A673 (cell line): Measurements from ENCODE around the gene PCYT1B.

Source experiments
- CTCF ChIP-seq: fragments of 300-800, 200-600 bp; sonication (generic); conservative IDR thresholded peaks from 2 replicates; pipeline ENCODE4 v1.5.1; 2017; ENCODE audit warnings: low read depth, mild to moderate bottlenecking, antibody characterized with exemption, low read length, moderate library complexity, mixed read lengths
- EZH2 ChIP-seq: fragments of 200-600 bp; sonication (generic); IDR thresholded peaks from 2 replicates; pipeline ENCODE4 v1.6.1; 2017; ENCODE audit warnings: borderline replicate concordance, low read depth, mild to moderate bottlenecking, mixed read lengths, antibody characterized with exemption, low read length; ENCODE audit not compliant: poor library complexity, severe bottlenecking

GRCh38 chrX:24659646-24660045, 12.5 kb upstream of the PCYT1B start:
- TF ChIP-seq CTCF = no peak
- no peak for TF ChIP-seq EZH2
